ENCODE measurements around the gene HORMAD2.

DNA sequence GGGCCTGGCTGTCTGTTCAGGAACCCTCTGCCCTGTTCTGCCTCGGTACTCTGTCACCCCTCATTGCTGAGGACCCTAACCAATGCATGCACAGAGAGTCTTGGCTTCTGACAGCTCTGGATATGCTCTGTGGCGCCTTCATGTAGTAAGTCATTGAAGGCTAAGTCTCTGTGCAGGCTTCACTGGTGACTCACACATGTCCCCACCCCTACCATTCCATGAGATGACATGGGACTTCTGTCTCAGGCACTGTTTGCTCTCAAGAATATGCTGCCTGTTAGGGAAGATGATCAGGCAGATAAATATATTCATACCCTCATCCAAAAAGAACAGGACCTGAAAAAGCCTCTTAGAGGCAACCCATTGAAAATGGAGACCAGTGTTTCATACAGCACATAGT lies 43.6 kb upstream of the HORMAD2 start:
- TF ChIP-seq, protein P1, sequence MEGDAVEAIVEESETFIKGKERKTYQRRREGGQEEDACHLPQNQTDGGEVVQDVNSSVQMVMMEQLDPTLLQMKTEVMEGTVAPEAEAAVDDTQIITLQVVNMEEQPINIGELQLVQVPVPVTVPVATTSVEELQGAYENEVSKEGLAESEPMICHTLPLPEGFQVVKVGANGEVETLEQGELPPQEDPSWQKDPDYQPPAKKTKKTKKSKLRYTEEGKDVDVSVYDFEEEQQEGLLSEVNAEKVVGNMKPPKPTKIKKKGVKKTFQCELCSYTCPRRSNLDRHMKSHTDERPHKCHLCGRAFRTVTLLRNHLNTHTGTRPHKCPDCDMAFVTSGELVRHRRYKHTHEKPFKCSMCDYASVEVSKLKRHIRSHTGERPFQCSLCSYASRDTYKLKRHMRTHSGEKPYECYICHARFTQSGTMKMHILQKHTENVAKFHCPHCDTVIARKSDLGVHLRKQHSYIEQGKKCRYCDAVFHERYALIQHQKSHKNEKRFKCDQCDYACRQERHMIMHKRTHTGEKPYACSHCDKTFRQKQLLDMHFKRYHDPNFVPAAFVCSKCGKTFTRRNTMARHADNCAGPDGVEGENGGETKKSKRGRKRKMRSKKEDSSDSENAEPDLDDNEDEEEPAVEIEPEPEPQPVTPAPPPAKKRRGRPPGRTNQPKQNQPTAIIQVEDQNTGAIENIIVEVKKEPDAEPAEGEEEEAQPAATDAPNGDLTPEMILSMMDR (conservative IDR thresholded peaks at IDR 0.05), result no peak
- no peak for TF ChIP-seq EZH2 (IDR thresholded peaks at IDR 0.05; ENCODE audit: low read depth)
